WTC11 (cell line): ENCODE data around the gene LPP. TPM values are rescaled to one million over a fixed set of nuclear protein-coding genes. Genes with fewer than 3 reads are reported as not detected.
"Not testable (repeated sequence)": the region's sequence is repeated elsewhere in the genome, so short reads cannot be mapped to it uniquely, and the experiment has no call there.

ENCODE experiments used
- ATAC-seq: fragments of 200-7000 bp; cut with Tn5 transposase; 2 replicates; pipeline ENCODE4 v1.10.0; 2021; ENCODE audit warnings: mild to moderate bottlenecking, moderate library complexity
- CTCF ChIA-PET: fragments of 300-600 bp; sonication (Branson Sonifier 250); formaldehyde crosslinking; loops from one replicate; lab custom pipeline; 2021; ENCODE audit warnings: antibody characterized with exemption; lab: Charles Lee
- POLR2A ChIA-PET: fragments of 350-600 bp; sonication (Branson Sonifier 250); formaldehyde crosslinking; loops from one replicate; lab custom pipeline; 2021; ENCODE audit warnings: antibody characterized with exemption; lab: Charles Lee
- DNase-seq: peaks from one replicate; pipeline ENCODE4 v3.0.0; 2021; ENCODE audit warnings: low spot score
- H3K27ac Mint-ChIP-seq: 2 replicates; pipeline ENCODE4 v1.8.0; 2021; ENCODE audit warnings: mixed read lengths
- H3K27me3 Mint-ChIP-seq: 2 replicates; pipeline ENCODE4 v1.8.0; 2021; ENCODE audit warnings: low read depth, mild to moderate bottlenecking, moderate library complexity, mixed read lengths
- H3K36me3 Mint-ChIP-seq: 2 replicates; pipeline ENCODE4 v1.8.0; 2021; ENCODE audit warnings: mixed read lengths
- H3K4me1 Mint-ChIP-seq: 2 replicates; pipeline ENCODE4 v1.8.0; 2022; ENCODE audit warnings: mixed read lengths
- H3K4me3 Mint-ChIP-seq: 2 replicates; pipeline ENCODE4 v1.8.0; 2021; ENCODE audit warnings: mild to moderate bottlenecking, moderate library complexity, mixed read lengths
- H3K9me3 Mint-ChIP-seq: 2 replicates; pipeline ENCODE4 v1.8.0; 2021; ENCODE audit warnings: mixed read lengths
- AFF4 ChIP-seq: sonication (generic); formaldehyde crosslinking; IDR thresholded peaks from 2 replicates; pipeline ENCODE4 v1.8.1; 2023; ENCODE audit warnings: mild to moderate bottlenecking, missing genetic modification reagents, borderline replicate concordance
- ATF1 ChIP-seq: sonication (generic); formaldehyde crosslinking; IDR thresholded peaks from 2 replicates; pipeline ENCODE4 v1.8.1; 2023; ENCODE audit warnings: mild to moderate bottlenecking, moderate library complexity, missing genetic modification reagents
- ATF3 ChIP-seq: sonication (generic); formaldehyde crosslinking; conservative IDR thresholded peaks from 2 replicates; pipeline ENCODE4 v1.8.1; 2022; ENCODE audit warnings: mild to moderate bottlenecking, missing genetic modification reagents
- CBFB ChIP-seq: sonication (generic); formaldehyde crosslinking; IDR thresholded peaks from 2 replicates; pipeline ENCODE4 v1.8.1; 2022; ENCODE audit warnings: mild to moderate bottlenecking, low read depth, missing genetic modification reagents
- CDX4 ChIP-seq: fragments of 250-450 bp; sonication (Bioruptor Pico); IDR thresholded peaks from 2 replicates; pipeline ENCODE4 v1.9.0; 2021; ENCODE audit warnings: moderate library complexity, mild to moderate bottlenecking, inconsistent platforms, borderline replicate concordance
- CREM ChIP-seq: sonication (generic); formaldehyde crosslinking; IDR thresholded peaks from 2 replicates; pipeline ENCODE4 v1.8.1; 2022; ENCODE audit warnings: mild to moderate bottlenecking, missing genetic modification reagents, moderate library complexity
- FOXK1 ChIP-seq: sonication (generic); formaldehyde crosslinking; IDR thresholded peaks from 2 replicates; pipeline ENCODE4 v1.8.0; 2022; ENCODE audit warnings: mild to moderate bottlenecking, moderate library complexity, missing genetic modification reagents
- MLX ChIP-seq: sonication (generic); formaldehyde crosslinking; IDR thresholded peaks from 2 replicates; pipeline ENCODE4 v1.8.1; 2023; ENCODE audit warnings: mild to moderate bottlenecking, missing genetic modification reagents, moderate library complexity
- NFE2L1 ChIP-seq: sonication (generic); formaldehyde crosslinking; IDR thresholded peaks from 2 replicates; pipeline ENCODE4 v1.8.1; 2023; ENCODE audit warnings: missing genetic modification reagents
- NFYB ChIP-seq: sonication (generic); formaldehyde crosslinking; conservative IDR thresholded peaks from 2 replicates; pipeline ENCODE4 v1.8.0; 2022; ENCODE audit warnings: low read depth, missing genetic modification reagents
- NR1H2 ChIP-seq: sonication (generic); formaldehyde crosslinking; IDR thresholded peaks from 2 replicates; pipeline ENCODE4 v1.9.0; 2021; ENCODE audit warnings: mild to moderate bottlenecking, moderate library complexity, missing genetic modification reagents
- NR3C1 ChIP-seq: sonication (generic); formaldehyde crosslinking; conservative IDR thresholded peaks from 2 replicates; pipeline ENCODE4 v1.8.1; 2023; ENCODE audit warnings: low read depth, mild to moderate bottlenecking, missing genetic modification reagents
- PRRX2 ChIP-seq: fragments of 250-450 bp; sonication (Bioruptor Pico); IDR thresholded peaks from 2 replicates; pipeline ENCODE4 v1.8.0; 2021; ENCODE audit warnings: mild to moderate bottlenecking
- SMAD3 ChIP-seq: sonication (generic); formaldehyde crosslinking; IDR thresholded peaks from 2 replicates; pipeline ENCODE4 v1.8.0; 2022; ENCODE audit warnings: missing genetic modification reagents, mild to moderate bottlenecking, borderline replicate concordance
- SMAD4 ChIP-seq: sonication (generic); formaldehyde crosslinking; IDR thresholded peaks from 2 replicates; pipeline ENCODE4 v1.8.0; 2022; ENCODE audit warnings: mild to moderate bottlenecking, missing genetic modification reagents
- TCF7 ChIP-seq: sonication (generic); formaldehyde crosslinking; IDR thresholded peaks from 2 replicates; pipeline ENCODE4 v1.8.0; 2022; ENCODE audit warnings: mild to moderate bottlenecking, low read depth, missing genetic modification reagents, moderate library complexity
- TEAD4 ChIP-seq: sonication (generic); formaldehyde crosslinking; IDR thresholded peaks from 2 replicates; pipeline ENCODE4 v1.8.0; 2022; ENCODE audit warnings: mild to moderate bottlenecking, missing genetic modification reagents
- ZBTB21 ChIP-seq: sonication (generic); formaldehyde crosslinking; IDR thresholded peaks from 2 replicates; pipeline ENCODE4 v1.8.1; 2023; ENCODE audit warnings: mild to moderate bottlenecking, missing genetic modification reagents, borderline replicate concordance
- ZNF121 ChIP-seq: sonication (generic); formaldehyde crosslinking; IDR thresholded peaks from 2 replicates; pipeline ENCODE4 v1.8.0; 2023; ENCODE audit warnings: missing genetic modification reagents
- ZNF263 ChIP-seq: sonication (generic); formaldehyde crosslinking; IDR thresholded peaks from 2 replicates; pipeline ENCODE4 v1.8.1; 2022; ENCODE audit warnings: low read depth, mild to moderate bottlenecking, moderate library complexity, missing genetic modification reagents
- ZNF281 ChIP-seq: sonication (generic); formaldehyde crosslinking; IDR thresholded peaks from 2 replicates; pipeline ENCODE4 v1.8.0; 2023; ENCODE audit warnings: mild to moderate bottlenecking, missing genetic modification reagents
- total RNA-seq: library from RNA; stranded (reverse); gene quantifications from 3 replicates; pipeline ENCODE4 v1.2.3, GENCODE V29; 2021

Gene LPP
- total RNA-seq, 1 experiment from 2014 or later = 49.6 TPM

GRCh38 chr3:188440340-188440972, 286.5 kb downstream of the LPP start (continued):
- no peak for TF ChIP-seq AFF4 (CRISPR knock-in tag)
- TF ChIP-seq NFE2L1 (CRISPR knock-in tag) = no peak
- TF ChIP-seq FOXK1 = no peak
- no peak for TF ChIP-seq NFYB (CRISPR knock-in tag)
- no peak for TF ChIP-seq CBFB (CRISPR knock-in tag)
- TF ChIP-seq, all 79 proteins: peak for 0

- Mint-ChIP-seq H3K36me3 (peaks cover 3% of the 10 kb centered on the region; the same call in 1 of the 2 replicates), H3K4me3 (no peak overlapping the region)
- CTCF ChIA-PET = no interaction called here
Measured at GRCh38 chr3:188442430-188442829, 288.5 kb downstream of the LPP start.

GRCh38 chr3:188445175-188445574, 291.2 kb downstream of the LPP start:
- H3K4me1 Mint-ChIP-seq = peaks cover 14% of the 10 kb centered on the region
- DNase-seq, ATAC-seq, H3K9me3 Mint-ChIP-seq, H3K27me3 Mint-ChIP-seq, POLR2A ChIA-PET, H3K4me3 Mint-ChIP-seq, H3K27ac Mint-ChIP-seq, CTCF ChIA-PET, H3K36me3 Mint-ChIP-seq: not testable (repeated sequence)

More at GRCh38 chr3:188442430-188442829, 288.5 kb downstream of the LPP start:
- no peaks in the 10 kb centered on the region for H3K27me3 Mint-ChIP-seq
- no peak for ATAC-seq
- POLR2A ChIA-PET = no interaction called here
- no peaks in the 10 kb centered on the region for H3K9me3 Mint-ChIP-seq
- TF ChIP-seq ZNF263 (CRISPR knock-in tag) (no peak), ATF1 (CRISPR knock-in tag) (no peak), TCF7 (no peak), CDX4 (no peak), ZNF121 (no peak), ZBTB21 (CRISPR knock-in tag) (no peak), TEAD4 (no peak), CREM (CRISPR knock-in tag) (no peak), MLX (CRISPR knock-in tag) (no peak), PRRX2 (no peak), SMAD3 (CRISPR knock-in tag) (no peak), NR3C1 (CRISPR knock-in tag) (no peak)
- DNase-seq = no peak
- peaks cover 24% of the 10 kb centered on the region for H3K4me1 Mint-ChIP-seq
- H3K27ac Mint-ChIP-seq = peak overlapping the region; percentile 9; the same call in 1 of the 2 replicates

- DNase-seq (no peak), ATAC-seq (no peak)
- no peak overlapping the region for H3K4me3 Mint-ChIP-seq
- H3K9me3 Mint-ChIP-seq = no peaks in the 10 kb centered on the region
- H3K4me1 Mint-ChIP-seq = peaks cover 7% of the 10 kb centered on the region
- CTCF ChIA-PET = no interaction called here
- H3K27me3 Mint-ChIP-seq = no peaks in the 10 kb centered on the region
- H3K36me3 Mint-ChIP-seq = peaks cover 3% of the 10 kb centered on the region; the same call in 1 of the 2 replicates
- POLR2A ChIA-PET = no interaction called here
- H3K27ac Mint-ChIP-seq = peak overlapping the region; percentile 42; the same call in 1 of the 2 replicates
- TF ChIP-seq SMAD4 (CRISPR knock-in tag) = no peak
- TF ChIP-seq NR1H2 (CRISPR knock-in tag) = no peak
- TF ChIP-seq ATF3 = no peak
- no peak for TF ChIP-seq ZNF281 (CRISPR knock-in tag)
Measured at GRCh38 chr3:188446014-188446413, 292.1 kb downstream of the LPP start.
